HFF-Myc (cell line): ENCODE results near the gene NPRL2.

ENCODE experiments used
- DNase-seq: peaks from one replicate; pipeline ENCODE4 v3.0.0-alpha.2; 2011; ENCODE audit warnings: low read depth; ENCODE audit errors: extremely low read depth
- H3K4me3 ChIP-seq: replicated peaks from 2 replicates; pipeline ENCODE4 v1.5.1; 2011; ENCODE audit warnings: low read depth, mild to moderate bottlenecking, control low read depth, low read length
- CTCF ChIP-seq: IDR thresholded peaks from 2 replicates; pipeline ENCODE4 v1.5.1; 2012; ENCODE audit warnings: mild to moderate bottlenecking, low read depth, low read length, control low read depth; ENCODE audit errors: missing control alignments

Gene NPRL2

GRCh38 chr3:50350527-50351322 lies at the start of gene NPRL2, which contains the start of gene CYB561D2:
Gene NPRL2 (minus strand): TSS chr3:50350775. CDS start chr3:50350652, 123 bp downstream.
Gene CYB561D2 (plus strand): TSS chr3:50350862. CDS start chr3:50351434, 572 bp downstream.
- TF ChIP-seq CTCF, result no peak
- peak within 1 kb of the TSS; percentile 75 for H3K4me3 ChIP-seq
- no peak for DNase-seq

- TF ChIP-seq CTCF, result no peak
- no peak overlapping the region for H3K4me3 ChIP-seq
- DNase-seq, result no peak
Measured at GRCh38 chr3:50396502-50396901, 45.9 kb upstream of the NPRL2 start.

- no peak overlapping the region for H3K4me3 ChIP-seq
- DNase-seq, result no peak
- no peak for TF ChIP-seq CTCF
Measured at GRCh38 chr3:50395070-50395860, 44.7 kb upstream of the NPRL2 start.

- no peak overlapping the region for H3K4me3 ChIP-seq
- DNase-seq, result no peak
- no peak for TF ChIP-seq CTCF
Measured at GRCh38 chr3:50393061-50393460, 42.5 kb upstream of the NPRL2 start.

GRCh38 chr3:50392101-50392715 lies 41.6 kb upstream of the NPRL2 start:
- H3K4me3 ChIP-seq, result no peak overlapping the region
- TF ChIP-seq CTCF, result no peak
- DNase-seq, result no peak

GRCh38 chr3:50390508-50391224 lies 40.1 kb upstream of the NPRL2 start:
- no peak overlapping the region for H3K4me3 ChIP-seq
- TF ChIP-seq CTCF, result no peak
- no peak for DNase-seq
